ENCODE data around the gene ATF7.

Gene ATF7

GRCh38 chr12:53624458-53624857, 1.7 kb downstream of the ATF7 start:
- Histone ChIP-seq H3K27ac (ENCODE audit: low read depth, low read length, poor library complexity, severe bottlenecking) (peak overlapping the region; percentile 75), H2AFZ (ENCODE audit: low read length) (no peak overlapping the region), H3F3A (ENCODE audit: insufficient read depth, low read length) (peaks cover 6% of the 10 kb centered on the region; the same call in 1 of the 2 replicates), H3K4me2 (ENCODE audit: low read length) (peak overlapping the region; percentile 92), H3K4me1 (ENCODE audit: insufficient read depth, low read length, severe bottlenecking) (peaks cover 44% of the 10 kb centered on the region), H4K20me1 (ENCODE audit: insufficient read depth, low read length) (no peaks in the 10 kb centered on the region), H3K4me3 (ENCODE audit: low read depth, low read length, poor library complexity, severe bottlenecking) (peak overlapping the region; percentile 93), H3K79me2 (ENCODE audit: insufficient read depth, low read length) (peaks cover 38% of the 10 kb centered on the region), H3K36me3 (ENCODE audit: insufficient read depth, low read length) (no peaks in the 10 kb centered on the region), H3K27me3 (ENCODE audit: insufficient read depth, low read length) (no peaks in the 10 kb centered on the region), H3K9me3 (ENCODE audit: low read length) (no peaks in the 10 kb centered on the region), H3K9me2 (ENCODE audit: low read depth, low read length) (no peaks in the 10 kb centered on the region), H3K9ac (ENCODE audit: low read length) (peak overlapping the region; percentile 91)
- TF ChIP-seq EZH2 (IDR thresholded peaks at IDR 0.05; ENCODE audit: borderline replicate concordance, low read length) (no peak), CTCF (IDR thresholded peaks at IDR 0.05; ENCODE audit: low read length) (no peak)

DNA sequence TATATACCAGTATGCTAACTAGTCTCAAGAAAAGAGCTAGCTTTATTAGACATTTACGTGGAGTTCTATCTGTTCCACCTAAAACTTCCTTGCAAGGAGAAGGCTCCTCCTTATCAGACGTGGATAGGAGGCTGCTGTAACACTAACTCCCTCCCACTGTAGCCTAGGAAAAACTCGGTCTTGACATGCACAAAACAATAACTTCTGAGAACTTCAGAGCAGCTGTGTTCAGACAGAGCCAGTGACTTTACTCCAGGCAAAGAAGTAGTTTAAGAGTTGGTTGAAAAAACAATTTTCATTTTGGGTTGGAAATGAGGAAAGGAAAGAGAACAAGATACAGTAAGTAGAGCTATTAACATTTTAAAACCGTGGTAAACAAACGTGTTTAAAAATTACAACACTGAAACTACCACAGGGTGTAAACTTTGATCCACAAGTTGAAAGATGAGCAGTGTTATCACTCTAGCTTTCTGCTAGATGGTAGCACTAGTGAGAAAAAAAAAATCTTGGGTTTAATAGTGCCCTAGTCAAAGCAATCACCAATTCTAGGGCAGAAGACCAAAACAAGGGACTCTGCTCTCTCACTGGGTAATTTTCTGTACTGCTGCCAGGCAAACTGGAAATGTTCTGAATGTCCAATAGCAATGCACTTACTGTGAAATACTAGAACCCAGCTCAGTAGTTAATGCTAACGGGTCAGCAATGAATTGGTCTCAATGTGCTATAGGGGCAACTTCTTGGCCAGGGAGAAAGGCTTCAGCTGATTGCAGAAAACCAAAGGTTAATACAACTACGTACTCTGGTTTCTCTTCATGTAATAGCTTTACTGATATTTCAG, 2.4 kb downstream of the ATF7 start:
- TF ChIP-seq CTCF (IDR thresholded peaks at IDR 0.05; ENCODE audit: low read length) = no peak
- no peak for TF ChIP-seq EZH2 (IDR thresholded peaks at IDR 0.05; ENCODE audit: borderline replicate concordance, low read length)
- H3K27ac ChIP-seq (ENCODE audit: low read depth, low read length, poor library complexity, severe bottlenecking) = peak overlapping the region; percentile 75

DNA sequence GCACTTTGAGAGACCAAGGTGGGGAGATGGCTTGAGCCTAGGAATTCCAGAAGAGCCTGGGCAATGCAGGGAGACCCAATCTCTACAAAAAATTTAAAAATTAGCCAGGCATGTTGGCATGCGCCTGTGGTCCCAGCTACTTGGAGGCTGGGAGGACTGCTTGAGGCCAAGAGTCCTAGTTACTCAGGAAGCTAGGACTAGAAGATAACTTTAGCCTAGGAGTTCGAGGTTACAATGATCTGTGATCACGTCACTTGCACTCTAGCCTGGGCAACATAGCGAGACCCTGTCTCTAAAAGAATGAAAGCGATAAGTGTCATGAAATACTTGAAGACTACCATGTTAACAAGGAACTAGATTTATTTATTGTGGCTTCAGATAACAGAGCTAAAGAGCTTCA, 3.5 kb downstream of the ATF7 start:
- Histone ChIP-seq H4K20me1 (ENCODE audit: insufficient read depth, low read length) (no peaks in the 10 kb centered on the region), H3K4me3 (ENCODE audit: low read depth, low read length, poor library complexity, severe bottlenecking) (peak overlapping the region; percentile 93), H3K9me2 (ENCODE audit: low read depth, low read length) (no peaks in the 10 kb centered on the region), H2AFZ (ENCODE audit: low read length) (no peak overlapping the region), H3K79me2 (ENCODE audit: insufficient read depth, low read length) (peaks cover 38% of the 10 kb centered on the region), H3K9me3 (ENCODE audit: low read length) (no peaks in the 10 kb centered on the region), H3K27ac (ENCODE audit: low read depth, low read length, poor library complexity, severe bottlenecking) (peak overlapping the region; percentile 75), H3K9ac (ENCODE audit: low read length) (no peak overlapping the region; the same call in 1 of the 2 replicates), H3K36me3 (ENCODE audit: insufficient read depth, low read length) (no peaks in the 10 kb centered on the region), H3F3A (ENCODE audit: insufficient read depth, low read length) (peaks cover 6% of the 10 kb centered on the region; the same call in 1 of the 2 replicates), H3K4me2 (ENCODE audit: low read length) (peak overlapping the region; percentile 92), H3K27me3 (ENCODE audit: insufficient read depth, low read length) (no peaks in the 10 kb centered on the region), H3K4me1 (ENCODE audit: insufficient read depth, low read length, severe bottlenecking) (peaks cover 62% of the 10 kb centered on the region)
- TF ChIP-seq CTCF (IDR thresholded peaks at IDR 0.05; ENCODE audit: low read length) (no peak), EZH2 (IDR thresholded peaks at IDR 0.05; ENCODE audit: borderline replicate concordance, low read length) (no peak)

More for the DNA sequence above, 2.4 kb downstream of the ATF7 start:
- H3F3A ChIP-seq (ENCODE audit: insufficient read depth, low read length) = peaks cover 6% of the 10 kb centered on the region; the same call in 1 of the 2 replicates
- peak overlapping the region; percentile 91 for H3K9ac ChIP-seq (ENCODE audit: low read length)
- H4K20me1 ChIP-seq (ENCODE audit: insufficient read depth, low read length) = no peaks in the 10 kb centered on the region
- peak overlapping the region; percentile 93 for H3K4me3 ChIP-seq (ENCODE audit: low read depth, low read length, poor library complexity, severe bottlenecking)
- H3K79me2 ChIP-seq (ENCODE audit: insufficient read depth, low read length) = peaks cover 38% of the 10 kb centered on the region
- no peaks in the 10 kb centered on the region for H3K36me3 ChIP-seq (ENCODE audit: insufficient read depth, low read length)
- H3K4me2 ChIP-seq (ENCODE audit: low read length) = peak overlapping the region; percentile 92
- H3K4me1 ChIP-seq (ENCODE audit: insufficient read depth, low read length, severe bottlenecking) = peaks cover 51% of the 10 kb centered on the region
- H3K27me3 ChIP-seq (ENCODE audit: insufficient read depth, low read length) = no peaks in the 10 kb centered on the region
- H3K9me2 ChIP-seq (ENCODE audit: low read depth, low read length) = no peaks in the 10 kb centered on the region
- no peaks in the 10 kb centered on the region for H3K9me3 ChIP-seq (ENCODE audit: low read length)
- no peak overlapping the region for H2AFZ ChIP-seq (ENCODE audit: low read length)
